B cell (primary cell): ENCODE results near the gene BLCAP. TPM values are rescaled to one million over a fixed set of nuclear protein-coding genes. Genes with fewer than 3 reads are reported as not detected.

Source experiments
- ATAC-seq: fragments of 200-7000 bp; cut with Tn5 transposase; one replicate; pipeline ENCODE4 v1.10.0; 2021; ENCODE audit warnings: low read depth, mild to moderate bottlenecking, moderate number of reproducible peaks, moderate library complexity
- CTCF ChIA-PET: fragments of 350-600 bp; sonication (Branson Sonifier 250); formaldehyde crosslinking; loops from one replicate; lab custom pipeline; 2021; ENCODE audit warnings: antibody characterized with exemption, inconsistent platforms; lab: Charles Lee
- POLR2A ChIA-PET: fragments of 350-600 bp; sonication (Branson Sonifier 250); formaldehyde crosslinking; loops from one replicate; lab custom pipeline; 2021; ENCODE audit warnings: antibody characterized with exemption; lab: Charles Lee
- DNase-seq: peaks from one replicate; pipeline ENCODE4 v3.0.0; 2013
- H2AFZ ChIP-seq: 2 replicates; pipeline ENCODE4 v1.6.1; 2012; ENCODE audit warnings: mild to moderate bottlenecking, low read depth, low read length; ENCODE audit not compliant: insufficient read depth, poor library complexity, severe bottlenecking
- H3K27ac ChIP-seq, 2 donors: 1 replicate in 1 of 2; 2 replicates in 1 of 2; pipeline ENCODE4 v1.5.1; 2012 to 2013; ENCODE audit warnings: low read length in 2 of 2, mild to moderate bottlenecking in 2 of 2, moderate library complexity in 1 of 2
- H3K27me3 ChIP-seq, 4 experiments: fragments of 200-600 bp in 1 of 4; sonication (generic) in 1 of 4; replicated peaks in 1 of 4; 1 replicate in 2 of 4; 2 replicates in 2 of 4; pipeline versions ENCODE4 v1.6.1 to v1.7.0; 2013 to 2016; ENCODE audit warnings: low read length in 3 of 4, mild to moderate bottlenecking in 2 of 4, mixed read lengths in 1 of 4, moderate library complexity in 1 of 4; ENCODE audit not compliant: insufficient read depth in 4 of 4, control insufficient read depth in 3 of 4; ENCODE audit errors: control extremely low read depth in 1 of 4
- H3K36me3 ChIP-seq, 2 experiments: replicated peaks in 1 of 2; 1 replicate in 1 of 2; 2 replicates in 1 of 2; pipeline versions ENCODE4 v1.6.1 to v1.7.1; 2013; ENCODE audit warnings: low read length in 1 of 2; ENCODE audit not compliant: insufficient read depth in 2 of 2, control insufficient read depth in 1 of 2; ENCODE audit errors: control extremely low read depth in 1 of 2, extremely low read depth in 1 of 2
- H3K4me1 ChIP-seq, 2 donors: fragments of 200-600 bp in 1 of 2; sonication (generic) in 1 of 2; 1 replicate in 1 of 2; 2 replicates in 1 of 2; pipeline versions ENCODE4 v1.5.1 to v1.6.1; 2013 to 2017; ENCODE audit warnings: low read length in 2 of 2; ENCODE audit not compliant: control insufficient read depth in 2 of 2, insufficient read depth in 2 of 2
- H3K4me2 ChIP-seq: replicated peaks from 2 replicates; pipeline ENCODE3; 2012; ENCODE audit warnings: mild to moderate bottlenecking, low read depth, low read length; ENCODE audit not compliant: poor library complexity, severe bottlenecking
- H3K4me3 ChIP-seq, 5 experiments: fragments of 200-600 bp in 1 of 5; sonication (generic) in 1 of 5; 1 replicate in 3 of 5; 2 replicates in 2 of 5; pipeline versions ENCODE4 v1.5.1 to v1.7.0; 2011 to 2016; ENCODE audit warnings: low read length in 4 of 5, mild to moderate bottlenecking in 4 of 5, low read depth in 2 of 5, control low read depth in 1 of 5, moderate library complexity in 1 of 5; ENCODE audit not compliant: insufficient read depth in 1 of 5; ENCODE audit errors: control extremely low read depth in 1 of 5, extremely low read depth in 1 of 5
- H3K79me2 ChIP-seq: fragments of 200-600 bp; sonication (generic); one replicate; pipeline ENCODE4 v1.6.0; 2016; ENCODE audit warnings: low read length; ENCODE audit not compliant: control insufficient read depth, insufficient read depth
- H3K9ac ChIP-seq: fragments of 200-600 bp; sonication (generic); 2 replicates; pipeline ENCODE4 v1.6.1; 2017; ENCODE audit warnings: mild to moderate bottlenecking, low read length, moderate library complexity
- H3K9me3 ChIP-seq, 3 donors: one replicate each; pipeline versions ENCODE4 v1.6.1 to v1.7.1; 2013; ENCODE audit warnings: low read length in 2 of 3; ENCODE audit not compliant: control insufficient read depth in 2 of 3, insufficient read depth in 1 of 3; ENCODE audit errors: control extremely low read depth in 1 of 3
- H4K20me1 ChIP-seq: 2 replicates; pipeline ENCODE4 v1.6.0; 2012; ENCODE audit warnings: mild to moderate bottlenecking, low read length; ENCODE audit not compliant: insufficient read depth, control insufficient read depth, poor library complexity, severe bottlenecking
- H3K27ac Mint-ChIP-seq: one replicate; pipeline ENCODE4 v1.8.0; 2021; ENCODE audit warnings: mixed read lengths
- H3K27me3 Mint-ChIP-seq: one replicate; pipeline ENCODE4 v1.8.0; 2021; ENCODE audit warnings: mixed read lengths
- H3K4me1 Mint-ChIP-seq: one replicate; pipeline ENCODE4 v1.8.0; 2021; ENCODE audit warnings: mixed read lengths
- H3K4me3 Mint-ChIP-seq: one replicate; pipeline ENCODE4 v1.8.0; 2021; ENCODE audit warnings: mixed read lengths
- H3K9me3 Mint-ChIP-seq: one replicate; pipeline ENCODE4 v1.8.0; 2022; ENCODE audit warnings: mixed read lengths; ENCODE audit not compliant: insufficient read depth
- EZH2 ChIP-seq: IDR thresholded peaks from 2 replicates; pipeline ENCODE4 v1.6.1; 2012; ENCODE audit warnings: borderline replicate concordance, low read depth, mild to moderate bottlenecking, moderate library complexity, low read length; ENCODE audit not compliant: insufficient read depth, poor library complexity, severe bottlenecking
- WGBS: methylation state at CpG from one replicate; pipeline ENCODE4 v1.1.5; 2013; ENCODE audit warnings: missing lambda C conversion rate; ENCODE audit not compliant: insufficient coverage; 5-methylcytosine and 5-hydroxymethylcytosine counted together
- intact Hi-C: fragments of 100-400 bp; cut with micrococcal nuclease; formaldehyde crosslinking; loops from one replicate; pipeline ENCODE4 v1.10.0; 2022
- polyA plus RNA-seq: library from polyadenylated mRNA; depleted of rRNA; stranded (reverse); fragments of >200 nt; gene quantifications from 2 replicates; pipeline ENCODE4 v1.2.3, GENCODE V29; 2012
- total RNA-seq, 2 donors: library from RNA; stranded (reverse); fragments of 120-200 nt in 1 of 2; gene quantifications; 1 replicate in 1 of 2; 2 replicates in 1 of 2; pipeline versions ENCODE4 v1.2.3 to v1.2.4, GENCODE V29; 2013 to 2022
- TF ChIP-seq, protein P1 (sequence below): fragments of 200-600 bp; IDR thresholded peaks from one replicate; pipeline ENCODE4 v1.8.0; 2022; ENCODE audit warnings: antibody characterized with exemption, mild to moderate bottlenecking

BLCAP gene
- total and polyA plus RNA-seq, 2 donors (not counting 1 experiment from before 2014, with no cell fraction given), result 56.2 to 188 TPM

DNA sequence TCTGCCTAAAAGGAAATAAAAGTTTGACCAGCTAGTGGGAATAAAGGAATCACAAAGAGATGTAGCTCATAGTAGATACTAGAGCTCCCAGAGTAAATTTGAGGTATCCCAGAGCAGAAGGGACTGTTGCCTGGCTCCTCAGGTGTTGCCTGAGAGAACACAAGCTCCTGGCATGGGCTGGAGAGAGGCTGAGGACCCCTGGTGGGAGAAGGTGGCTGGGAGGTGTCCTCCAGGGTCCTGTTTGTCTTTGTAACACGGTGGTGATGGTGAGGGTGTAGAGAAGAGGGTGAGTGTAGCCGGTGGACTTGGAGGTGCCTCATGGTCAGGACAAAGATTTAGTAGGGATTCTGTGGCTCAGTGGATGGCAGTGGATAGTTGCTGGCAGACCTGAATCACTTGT lies 34.7 kb downstream of the BLCAP start:
- no peaks in the 10 kb centered on the region for H3K27me3 ChIP-seq
- no peak overlapping the region for H3K27ac ChIP-seq
- WGBS, result 93% methylated on average over 2 of the region's 2 CpGs
- CTCF ChIA-PET, result interaction anchor here (1.3 to 1.4 kb wide), 2 partner anchors 9 to 224 kb away, joined by 3 to 4 read pairs; no protein-coding TSS in a partner anchor
- H3K9ac ChIP-seq, result no peak overlapping the region
- Mint-ChIP-seq H3K27ac (no peak overlapping the region), H3K27me3 (peaks cover 4% of the 10 kb centered on the region), H3K9me3 (no peaks in the 10 kb centered on the region), H3K4me3 (no peak overlapping the region), H3K4me1 (peaks cover 15% of the 10 kb centered on the region)
- TF ChIP-seq, protein P1, sequence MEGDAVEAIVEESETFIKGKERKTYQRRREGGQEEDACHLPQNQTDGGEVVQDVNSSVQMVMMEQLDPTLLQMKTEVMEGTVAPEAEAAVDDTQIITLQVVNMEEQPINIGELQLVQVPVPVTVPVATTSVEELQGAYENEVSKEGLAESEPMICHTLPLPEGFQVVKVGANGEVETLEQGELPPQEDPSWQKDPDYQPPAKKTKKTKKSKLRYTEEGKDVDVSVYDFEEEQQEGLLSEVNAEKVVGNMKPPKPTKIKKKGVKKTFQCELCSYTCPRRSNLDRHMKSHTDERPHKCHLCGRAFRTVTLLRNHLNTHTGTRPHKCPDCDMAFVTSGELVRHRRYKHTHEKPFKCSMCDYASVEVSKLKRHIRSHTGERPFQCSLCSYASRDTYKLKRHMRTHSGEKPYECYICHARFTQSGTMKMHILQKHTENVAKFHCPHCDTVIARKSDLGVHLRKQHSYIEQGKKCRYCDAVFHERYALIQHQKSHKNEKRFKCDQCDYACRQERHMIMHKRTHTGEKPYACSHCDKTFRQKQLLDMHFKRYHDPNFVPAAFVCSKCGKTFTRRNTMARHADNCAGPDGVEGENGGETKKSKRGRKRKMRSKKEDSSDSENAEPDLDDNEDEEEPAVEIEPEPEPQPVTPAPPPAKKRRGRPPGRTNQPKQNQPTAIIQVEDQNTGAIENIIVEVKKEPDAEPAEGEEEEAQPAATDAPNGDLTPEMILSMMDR, result no peak
- no peak for TF ChIP-seq EZH2
- ATAC-seq (no peak), DNase-seq (no peak)
- POLR2A ChIA-PET, result no interaction called here
- H3K79me2 ChIP-seq, result no peaks in the 10 kb centered on the region
- H3K36me3 ChIP-seq, result no peaks in the 10 kb centered on the region
- H4K20me1 ChIP-seq, result peaks cover 4% of the 10 kb centered on the region
- H2AFZ ChIP-seq, result no peak overlapping the region
- H3K4me1 ChIP-seq, result no peaks in the 10 kb centered on the region
- no peaks in the 10 kb centered on the region for H3K9me3 ChIP-seq
- no peak overlapping the region for H3K4me3 ChIP-seq
- no peak overlapping the region for H3K4me2 ChIP-seq
- intact Hi-C loops, result no loop called here

DNA sequence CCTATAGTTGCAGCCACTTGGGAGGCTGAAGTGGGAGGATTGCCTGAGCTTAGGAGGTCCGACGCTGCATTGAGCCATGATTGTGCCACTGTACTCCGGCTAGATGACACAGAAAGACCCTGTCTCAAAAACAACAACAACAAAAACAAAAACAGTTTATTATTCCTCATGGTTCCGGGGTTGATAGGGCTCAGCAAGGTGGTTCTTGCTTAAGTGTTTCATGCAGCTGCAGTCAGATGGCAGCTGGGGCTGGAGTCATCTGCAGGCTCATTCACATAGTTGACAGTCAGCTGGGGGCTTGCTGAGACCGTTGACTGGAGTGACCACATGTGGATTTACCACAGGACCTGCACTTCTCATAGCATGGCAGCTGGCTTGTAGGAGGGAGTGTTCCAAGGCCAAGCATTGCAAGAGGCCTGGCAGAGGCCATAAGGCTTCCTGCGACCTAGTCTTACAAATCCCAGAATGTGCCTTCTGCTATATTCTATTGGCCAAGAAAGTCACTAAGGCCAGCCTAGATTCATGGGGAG lies 35.5 kb downstream of the BLCAP start:
- intact Hi-C loops, result no loop called here
- CTCF ChIA-PET, result interaction anchor here (0.6 kb wide), 1 partner anchor 580 kb away, joined by 3 read pairs; no protein-coding TSS in a partner anchor
- no peak for TF ChIP-seq EZH2
- TF ChIP-seq, protein P1, result no peak
- Histone ChIP-seq H3K9me3 (no peaks in the 10 kb centered on the region), H4K20me1 (peaks cover under 1% of the 10 kb centered on the region), H2AFZ (no peak overlapping the region), H3K27ac (no peak overlapping the region), H3K9ac (no peak overlapping the region), H3K4me2 (no peak overlapping the region), H3K36me3 (no peaks in the 10 kb centered on the region), H3K27me3 (no peaks in the 10 kb centered on the region), H3K79me2 (no peaks in the 10 kb centered on the region), H3K4me3 (no peak overlapping the region), H3K4me1 (no peaks in the 10 kb centered on the region)
- Mint-ChIP-seq H3K4me1 (peaks cover 21% of the 10 kb centered on the region), H3K27ac (no peak overlapping the region), H3K9me3 (no peaks in the 10 kb centered on the region), H3K4me3 (no peak overlapping the region), H3K27me3 (peaks cover 4% of the 10 kb centered on the region)
- WGBS, result 92% methylated on average over 5 of the region's 6 CpGs
- ATAC-seq (no peak), DNase-seq (no peak)
- POLR2A ChIA-PET, result no interaction called here
